NCI-H2196 treated with DMSO at 0.1 percent for 48 hours (cell line): ENCODE data around the gene PYCARD.
"Not testable (repeated sequence)": the region's sequence is repeated elsewhere in the genome, so short reads cannot be mapped to it uniquely, and the experiment has no call there.

Experiments
- DNase-seq: peaks from one replicate; lab custom pipeline; 2025; ENCODE audit not compliant: unreplicated experiment; lab: John Stamatoyannopoulos, UW

The PYCARD gene

GRCh38 chr16:31202414-31203375 is at the start of gene PYCARD:
TSS of gene PYCARD (minus strand) at chr16:31202760. CDS start at chr16:31202690, 70 bp downstream.
- DNase-seq = no peak

- no peak for DNase-seq
Observed at GRCh38 chr16:31251435-31251834, 48.9 kb upstream of the PYCARD start.

GRCh38 chr16:31250782-31251384 is 48.3 kb upstream of the PYCARD start:
- DNase-seq = no peak

GRCh38 chr16:31248344-31248743 is 45.8 kb upstream of the PYCARD start:
- no peak for DNase-seq

- no peak for DNase-seq
Observed at GRCh38 chr16:31246296-31246695, 43.7 kb upstream of the PYCARD start.

- not testable (repeated sequence) for DNase-seq
Observed at GRCh38 chr16:31245598-31245997, 43.0 kb upstream of the PYCARD start.

- no peak for DNase-seq
Observed at GRCh38 chr16:31243734-31244670, 41.4 kb upstream of the PYCARD start.

GRCh38 chr16:31242206-31242605 is 39.6 kb upstream of the PYCARD start:
- no peak for DNase-seq

- no peak for DNase-seq
Observed at GRCh38 chr16:31238041-31238440, 35.5 kb upstream of the PYCARD start.

- no peak for DNase-seq
Observed at GRCh38 chr16:31229501-31229900, 26.9 kb upstream of the PYCARD start.

GRCh38 chr16:31228206-31228605 is 25.6 kb upstream of the PYCARD start:
- no peak for DNase-seq

GRCh38 chr16:31225193-31225592 is 22.6 kb upstream of the PYCARD start:
- no peak for DNase-seq

- DNase-seq = no peak
Observed at GRCh38 chr16:31224092-31224955, 21.8 kb upstream of the PYCARD start.

GRCh38 chr16:31223044-31223443 is 20.5 kb upstream of the PYCARD start:
- no peak for DNase-seq

- DNase-seq = no peak
Observed at GRCh38 chr16:31221357-31222160, 19.0 kb upstream of the PYCARD start.

- DNase-seq = no peak
Observed at GRCh38 chr16:31219154-31219741, 16.7 kb upstream of the PYCARD start.

- DNase-seq = no peak
Observed at GRCh38 chr16:31217136-31217530, 14.6 kb upstream of the PYCARD start.

- DNase-seq = no peak
Observed at GRCh38 chr16:31216422-31217135, 14.0 kb upstream of the PYCARD start, which contains the start of gene PYDC1. TSS of gene PYDC1 (minus strand) at chr16:31217135. CDS start at chr16:31217028, 107 bp downstream.
